Natural killer cell treated with Interleukin-12 subunit alpha and Interleukin-12 subunit beta and Interleukin-15 and Interleukin-18, amount 100 ng/mL, for 72 hours (primary cell): Measurements from ENCODE around the gene RTN3. TPM values are rescaled to one million over a fixed set of nuclear protein-coding genes. Genes with fewer than 3 reads are reported as not detected.

ENCODE experiments used
- ATAC-seq, 2 donors: fragments of 150-1000 bp; cut with Tn5 transposase in 1 of 2; sonication (Bioruptor Pico), chemical (Tn5 transposase) in 1 of 2; 2 replicates each; pipeline ENCODE4 v1.10.0; 2021
- DNase-seq: peaks from one replicate; pipeline ENCODE4 v3.0.0; 2022; ENCODE audit warnings: low spot score
- H3K27ac Mint-ChIP-seq, 2 donors: 1 replicate in 1 of 2; 2 replicates in 1 of 2; pipeline ENCODE4 v1.8.0; 2022; ENCODE audit warnings: mixed read lengths in 2 of 2, mild to moderate bottlenecking in 1 of 2, moderate library complexity in 1 of 2
- H3K27me3 Mint-ChIP-seq, 2 donors: 1 replicate in 1 of 2; 2 replicates in 1 of 2; pipeline ENCODE4 v1.8.0; 2022; ENCODE audit warnings: mixed read lengths in 2 of 2
- H3K36me3 Mint-ChIP-seq: one replicate; pipeline ENCODE4 v1.8.0; 2022; ENCODE audit warnings: mixed read lengths
- H3K4me1 Mint-ChIP-seq, 2 donors: 1 replicate in 1 of 2; 2 replicates in 1 of 2; pipeline ENCODE4 v1.8.0; 2022; ENCODE audit warnings: low read depth in 2 of 2, mixed read lengths in 2 of 2, mild to moderate bottlenecking in 1 of 2
- H3K4me3 Mint-ChIP-seq: one replicate; pipeline ENCODE4 v1.8.0; 2022; ENCODE audit warnings: mixed read lengths
- H3K9me3 Mint-ChIP-seq: 2 replicates; pipeline ENCODE4 v1.8.0; 2022; ENCODE audit warnings: mixed read lengths
- total RNA-seq, 2 donors: library from RNA; stranded (reverse); gene quantifications; one replicate each; pipeline ENCODE4 v1.2.3, GENCODE V29; 2022

The RTN3 gene
- total RNA-seq, 2 donors from 2014 or later: 52.3 to 55.3 TPM

DNA sequence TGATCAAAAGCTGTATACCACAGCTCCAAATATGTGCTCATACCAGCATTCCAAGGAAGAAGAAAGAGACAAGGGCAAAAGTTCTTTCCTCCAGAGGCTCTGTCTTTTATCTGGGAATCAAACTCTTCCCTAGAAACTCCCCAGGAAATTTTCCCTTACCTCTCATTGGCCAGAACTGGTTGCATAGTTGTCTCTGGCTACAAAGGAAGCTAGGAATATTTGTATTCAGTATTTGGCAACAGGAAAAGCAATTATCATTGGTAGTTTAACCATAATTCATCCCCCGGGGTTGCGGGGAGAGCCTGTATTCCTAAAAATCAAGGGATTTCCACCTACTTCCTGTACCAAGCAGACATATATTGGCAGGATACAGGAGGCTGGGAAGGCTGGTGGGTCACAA is 97.7 kb downstream of the RTN3 start:
- Mint-ChIP-seq H3K9me3 (no peaks in the 10 kb centered on the region), H3K4me1 (no peaks in the 10 kb centered on the region), H3K4me3 (no peak overlapping the region), H3K27me3 (peaks cover 5% of the 10 kb centered on the region in 2 donors), H3K36me3 (no peaks in the 10 kb centered on the region), H3K27ac (no peak overlapping the region)
- DNase-seq (no peak), ATAC-seq (no peak)

DNA sequence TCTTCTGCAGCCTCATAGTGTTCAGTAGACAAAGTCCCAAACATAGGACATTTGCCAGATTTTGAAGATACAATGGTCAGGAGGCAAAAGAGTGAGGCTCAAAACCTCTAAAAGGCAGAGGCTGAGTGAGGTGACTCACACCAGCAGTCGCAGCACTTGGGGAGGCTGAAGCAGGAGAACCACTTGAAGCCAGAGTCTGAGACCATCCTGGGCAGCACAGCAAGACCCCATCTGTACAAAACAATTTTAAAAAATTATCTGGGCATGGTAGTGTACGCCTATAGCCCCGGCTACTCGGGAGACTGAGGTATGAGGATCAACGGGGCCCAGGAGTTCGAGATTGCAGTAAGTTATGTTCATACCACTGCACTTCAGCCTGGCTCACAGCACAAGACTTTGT is 101.4 kb downstream of the RTN3 start:
- no peaks in the 10 kb centered on the region for H3K9me3 Mint-ChIP-seq
- DNase-seq (no peak), ATAC-seq (no peak)
- H3K36me3 Mint-ChIP-seq: no peaks in the 10 kb centered on the region
- no peak overlapping the region for H3K27ac Mint-ChIP-seq
- H3K27me3 Mint-ChIP-seq: peaks cover 0 to 14% of the 10 kb centered on the region in 2 donors
- H3K4me3 Mint-ChIP-seq: no peak overlapping the region
- H3K4me1 Mint-ChIP-seq: peaks cover 4 to 8% of the 10 kb centered on the region in 2 donors

DNA sequence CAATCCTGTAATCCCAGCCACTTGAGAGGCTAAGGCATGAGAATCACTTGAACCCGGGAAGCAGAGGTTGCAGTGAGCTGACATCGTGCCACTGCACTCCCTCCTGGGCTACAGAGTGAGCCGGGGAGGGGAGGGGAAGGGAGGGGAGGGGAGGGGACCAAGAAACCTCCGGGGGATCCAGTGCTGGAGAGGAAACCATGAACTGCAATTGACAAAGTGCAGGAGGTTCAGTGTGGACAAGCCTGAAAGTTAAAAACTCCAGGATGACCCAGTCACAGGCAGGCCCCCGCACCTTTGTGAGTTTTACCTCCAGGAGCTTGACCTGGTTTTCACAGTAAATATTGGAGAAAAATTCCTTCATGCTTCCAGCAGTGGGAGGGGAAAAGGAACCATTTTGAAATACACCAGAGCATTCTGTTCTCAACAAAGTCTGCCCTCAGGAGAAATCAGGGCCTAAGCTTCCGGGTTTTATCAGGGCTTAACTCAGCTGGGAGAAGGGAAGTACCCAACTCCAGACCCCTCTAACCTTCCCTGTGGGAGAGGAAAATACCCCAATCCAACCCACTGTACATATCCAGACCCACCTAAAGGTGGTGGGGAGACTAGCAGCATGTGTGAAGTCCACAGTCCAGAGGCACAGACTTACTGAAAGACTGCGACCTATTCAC is 102.8 kb downstream of the RTN3 start:
- Mint-ChIP-seq H3K9me3 (no peaks in the 10 kb centered on the region), H3K27ac (no peak overlapping the region), H3K27me3 (peaks cover 0 to 8% of the 10 kb centered on the region in 2 donors), H3K4me3 (no peak overlapping the region), H3K36me3 (no peaks in the 10 kb centered on the region), H3K4me1 (peaks cover 4 to 8% of the 10 kb centered on the region in 2 donors)
- no peak for DNase-seq
- no peak for ATAC-seq

DNA sequence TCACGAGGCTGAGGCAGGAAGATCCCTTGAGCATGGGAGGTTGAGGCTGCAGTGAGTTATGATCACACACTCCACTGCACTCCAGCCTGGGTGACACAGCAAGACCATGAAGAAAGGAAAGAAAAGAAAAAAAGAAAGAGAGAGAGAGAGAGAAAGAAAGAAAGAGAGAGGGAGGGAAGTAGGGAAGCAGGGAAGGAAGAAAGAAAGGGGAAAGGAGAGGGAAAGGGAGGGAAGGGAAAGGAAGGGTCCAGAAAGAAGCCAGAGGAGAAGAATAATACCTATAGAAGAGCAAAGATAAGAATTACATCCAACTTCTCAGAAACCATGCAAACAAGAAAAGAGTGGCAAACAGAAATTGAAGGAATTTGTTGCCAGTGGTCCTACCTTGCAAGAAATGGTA is 104.5 kb downstream of the RTN3 start:
- DNase-seq: no peak
- Mint-ChIP-seq H3K9me3 (no peaks in the 10 kb centered on the region), H3K27me3 (peaks cover 0 to 8% of the 10 kb centered on the region in 2 donors), H3K4me3 (no peak overlapping the region), H3K36me3 (no peaks in the 10 kb centered on the region), H3K27ac (no peak overlapping the region), H3K4me1 (peaks cover 4 to 8% of the 10 kb centered on the region in 2 donors)
- no peak for ATAC-seq

DNA sequence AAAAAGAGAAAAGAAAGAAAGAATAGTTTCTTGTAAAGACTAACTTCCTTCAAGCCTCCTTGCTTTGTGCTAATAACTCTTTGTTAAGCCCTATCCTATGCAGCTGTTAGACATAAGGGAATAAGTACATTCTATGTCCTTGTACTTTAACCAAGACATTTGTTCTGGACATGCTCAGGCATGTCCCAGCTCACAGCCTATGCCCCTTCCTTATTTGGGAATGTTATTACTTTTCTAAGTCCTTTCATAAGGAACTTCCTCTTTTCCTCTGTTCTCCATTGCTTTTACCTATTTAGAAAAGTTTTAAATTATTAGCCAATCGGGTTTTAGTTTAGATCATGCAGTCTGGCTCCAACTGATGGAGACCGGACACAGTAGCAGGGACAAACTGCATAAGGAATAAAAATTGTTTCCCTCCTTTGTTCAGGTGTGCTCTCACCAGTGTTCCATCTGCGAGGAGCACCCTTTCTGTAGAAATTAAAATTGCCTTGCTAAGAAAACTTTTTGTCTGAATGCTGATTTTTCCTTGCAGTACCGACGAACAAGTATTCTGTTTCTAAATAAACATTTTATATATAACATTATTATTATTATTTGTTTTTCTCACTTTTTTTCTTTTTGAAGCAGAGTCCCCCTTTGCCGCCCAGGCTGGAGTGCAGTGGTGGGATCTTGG is 110.3 kb downstream of the RTN3 start:
- peaks cover 3% of the 10 kb centered on the region for H3K9me3 Mint-ChIP-seq
- no peak for ATAC-seq
- H3K36me3 Mint-ChIP-seq: peaks cover 11% of the 10 kb centered on the region
- peaks cover 0 to 3% of the 10 kb centered on the region in 2 donors for H3K27me3 Mint-ChIP-seq
- DNase-seq: no peak
- H3K4me1 Mint-ChIP-seq: no peaks in the 10 kb centered on the region
- no peak overlapping the region for H3K4me3 Mint-ChIP-seq
- H3K27ac Mint-ChIP-seq: no peak overlapping the region

DNA sequence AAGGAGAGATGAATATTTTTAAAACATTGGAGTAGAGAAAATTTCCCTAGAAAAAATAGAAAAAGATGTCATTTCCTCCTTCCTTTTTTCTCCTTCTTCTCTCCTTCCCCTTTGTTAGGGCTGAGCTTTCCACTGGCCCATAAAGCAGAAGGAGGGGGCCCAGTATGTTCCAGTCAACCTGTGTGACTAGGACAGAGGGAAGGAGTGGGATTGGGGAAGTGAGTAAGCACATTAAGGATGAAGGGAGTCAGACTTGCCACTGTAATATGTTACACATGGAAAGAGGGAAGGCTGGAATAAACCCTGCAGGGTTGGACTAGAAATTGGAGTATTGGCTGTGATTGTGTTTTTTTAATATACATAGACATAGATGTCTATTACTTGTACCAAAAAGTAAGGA is 111.9 kb downstream of the RTN3 start:
- Mint-ChIP-seq H3K4me3 (no peak overlapping the region), H3K27me3 (peaks cover 0 to 3% of the 10 kb centered on the region in 2 donors), H3K36me3 (peaks cover 11% of the 10 kb centered on the region), H3K4me1 (no peaks in the 10 kb centered on the region), H3K27ac (no peak overlapping the region), H3K9me3 (peaks cover 3% of the 10 kb centered on the region)
- no peak for ATAC-seq
- no peak for DNase-seq

DNA sequence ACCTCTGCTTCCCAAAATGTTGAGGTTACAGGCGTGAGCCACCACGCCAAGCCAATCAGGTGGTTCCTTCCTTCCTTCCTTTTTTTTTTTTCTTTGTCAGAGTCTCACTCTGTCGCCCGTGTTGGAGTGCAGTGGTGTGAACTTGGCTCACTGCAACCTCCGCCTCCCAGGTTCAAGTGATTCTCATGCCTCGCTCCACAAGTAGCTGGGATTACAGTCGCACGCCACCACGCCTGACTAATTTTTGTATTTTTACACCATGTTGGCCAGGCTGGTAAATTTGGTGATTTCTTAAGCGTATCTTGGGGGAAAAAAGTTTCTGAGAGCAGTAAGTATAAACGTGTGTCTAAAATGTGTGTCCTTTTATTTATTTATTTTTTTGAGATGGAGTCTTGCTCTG is 113.8 kb downstream of the RTN3 start:
- no peak overlapping the region for H3K27ac Mint-ChIP-seq
- H3K9me3 Mint-ChIP-seq: peaks cover 3% of the 10 kb centered on the region
- H3K4me1 Mint-ChIP-seq: no peaks in the 10 kb centered on the region
- peaks cover under 1 to 3% of the 10 kb centered on the region in 2 donors for H3K27me3 Mint-ChIP-seq
- no peak overlapping the region for H3K4me3 Mint-ChIP-seq
- DNase-seq: no peak
- ATAC-seq: no peak
- H3K36me3 Mint-ChIP-seq: peaks cover 11% of the 10 kb centered on the region

DNA sequence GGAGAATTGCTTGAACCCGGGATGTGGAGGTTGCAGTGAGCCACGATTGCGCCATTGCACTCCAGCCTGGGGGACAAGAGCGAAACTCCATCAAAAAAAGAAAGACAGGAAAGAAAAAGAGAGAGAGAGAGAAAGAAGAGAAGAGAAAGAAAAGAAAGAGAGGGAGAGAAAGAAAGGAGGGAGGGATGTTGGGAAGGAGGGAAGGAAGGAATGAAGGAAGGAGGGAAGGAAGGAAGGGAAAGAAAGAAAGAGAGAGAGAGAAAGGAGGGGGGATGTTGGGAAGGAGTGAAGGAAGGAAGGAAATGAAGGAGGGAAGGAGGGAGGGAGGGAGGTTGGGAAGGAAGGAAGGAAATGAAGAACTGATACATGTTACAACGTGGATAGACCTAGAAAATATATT is 119.6 kb downstream of the RTN3 start:
- Mint-ChIP-seq H3K4me3 (no peak overlapping the region), H3K27ac (no peak overlapping the region), H3K36me3 (no peaks in the 10 kb centered on the region), H3K9me3 (no peaks in the 10 kb centered on the region), H3K27me3 (peaks cover 11 to 13% of the 10 kb centered on the region in 2 donors), H3K4me1 (no peaks in the 10 kb centered on the region)
- no peak for DNase-seq
- ATAC-seq: no peak

DNA sequence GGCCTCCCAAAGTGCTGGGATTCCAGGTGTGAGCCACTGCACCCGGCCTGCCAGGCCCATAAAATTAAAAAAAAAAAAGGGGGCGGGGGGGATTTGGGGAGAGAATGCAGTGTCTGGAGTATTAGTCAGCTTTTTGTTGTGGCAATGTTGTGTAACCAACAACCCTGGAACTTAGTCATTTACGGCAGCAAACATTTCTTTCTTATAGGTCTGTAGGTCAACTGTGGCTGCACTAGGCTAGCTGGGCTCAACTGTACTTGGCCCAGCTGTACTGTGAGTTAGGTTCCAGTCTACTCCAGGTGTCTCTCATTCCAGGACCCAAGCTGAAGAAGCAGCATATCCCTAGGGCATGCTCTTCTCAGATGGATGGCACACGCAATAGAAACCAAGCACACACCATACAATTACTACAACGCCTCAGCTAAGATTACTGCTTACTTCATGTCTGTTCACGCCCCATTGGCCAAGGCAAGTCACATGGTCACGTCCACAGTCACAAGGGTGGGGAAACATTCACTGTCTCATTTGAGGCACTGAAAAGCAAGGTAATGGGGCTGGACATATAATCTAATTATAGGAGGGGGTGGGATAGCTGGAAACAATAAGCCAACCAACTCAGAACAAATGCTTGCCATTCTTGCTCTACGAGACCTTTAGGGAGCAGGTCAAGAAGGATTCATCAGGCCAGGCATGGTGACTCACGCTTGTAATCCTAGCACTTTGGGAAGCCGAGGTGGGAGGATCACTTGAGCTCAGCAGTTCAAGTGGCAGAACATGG is 121.5 kb downstream of the RTN3 start:
- H3K4me3 Mint-ChIP-seq: no peak overlapping the region
- no peak for DNase-seq
- no peaks in the 10 kb centered on the region for H3K4me1 Mint-ChIP-seq
- ATAC-seq: no peak
- H3K9me3 Mint-ChIP-seq: no peaks in the 10 kb centered on the region
- no peaks in the 10 kb centered on the region for H3K36me3 Mint-ChIP-seq
- H3K27me3 Mint-ChIP-seq: peaks cover 8 to 13% of the 10 kb centered on the region in 2 donors
- no peak overlapping the region for H3K27ac Mint-ChIP-seq

DNA sequence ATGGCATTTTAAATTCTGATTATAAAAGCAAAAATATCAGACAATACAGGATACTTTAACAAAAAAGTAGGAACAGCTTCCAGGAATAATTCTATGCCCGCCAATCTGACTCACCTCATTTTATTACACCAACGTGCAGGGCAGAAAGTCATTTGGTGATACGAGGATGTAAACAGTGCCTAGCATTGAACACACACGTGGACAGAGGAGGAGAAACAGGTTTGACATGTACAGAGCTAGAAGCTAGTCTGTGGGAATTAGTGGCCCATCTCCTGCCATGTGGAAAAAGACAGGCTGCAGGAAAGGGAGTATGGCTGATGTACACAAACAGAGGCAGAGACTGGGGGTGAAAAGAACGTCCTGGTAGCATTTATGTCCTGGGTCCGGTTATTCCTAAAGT is 123.0 kb downstream of the RTN3 start:
- Mint-ChIP-seq H3K4me3 (no peak overlapping the region), H3K4me1 (no peaks in the 10 kb centered on the region), H3K27ac (no peak overlapping the region), H3K9me3 (no peaks in the 10 kb centered on the region), H3K36me3 (no peaks in the 10 kb centered on the region), H3K27me3 (peaks cover 8 to 13% of the 10 kb centered on the region in 2 donors)
- DNase-seq: no peak
- no peak for ATAC-seq

DNA sequence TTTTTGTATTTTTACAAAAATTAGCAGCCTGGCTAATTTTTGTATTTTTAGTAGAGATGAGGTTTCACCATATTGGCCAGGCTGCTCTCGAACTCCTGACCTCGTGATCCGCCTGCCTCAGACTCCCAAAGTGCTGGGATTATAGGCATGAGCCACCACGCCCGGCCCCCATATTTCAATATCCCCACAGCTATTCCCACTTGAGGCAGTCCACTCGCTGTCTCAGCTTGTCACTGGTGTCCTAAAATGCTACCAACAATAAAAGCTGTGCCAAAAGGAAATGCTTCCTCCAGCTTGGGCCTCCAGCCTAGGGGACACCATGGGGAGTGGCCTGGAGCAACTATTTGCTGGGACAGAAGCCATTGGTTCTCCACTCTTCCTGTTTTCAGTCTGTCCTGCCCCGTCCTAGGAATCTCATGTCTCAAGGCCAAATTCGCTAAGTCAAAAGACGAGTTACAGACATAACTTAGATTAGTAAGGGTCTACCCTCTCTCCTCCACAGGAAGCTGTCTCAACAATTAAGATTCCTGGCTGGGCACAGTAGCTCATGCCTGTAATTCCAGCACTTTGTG is 124.6 kb downstream of the RTN3 start:
- H3K4me3 Mint-ChIP-seq: no peak overlapping the region

More for the DNA sequence above, 124.6 kb downstream of the RTN3 start:
- Mint-ChIP-seq H3K4me1 (no peaks in the 10 kb centered on the region), H3K27me3 (peaks cover 4% of the 10 kb centered on the region in 2 donors), H3K27ac (no peak overlapping the region), H3K9me3 (no peaks in the 10 kb centered on the region), H3K36me3 (no peaks in the 10 kb centered on the region)
- DNase-seq (no peak), ATAC-seq (no peak)
